ENCODE measurements around the gene PLD1. TPM values are rescaled to one million over a fixed set of nuclear protein-coding genes. Genes with fewer than 3 reads are reported as not detected.

Gene PLD1
- total and polyA plus RNA-seq, 2 of the 8 experiments (the other 6 are each of a cell fraction or from before 2014, with no cell fraction given): 1.2 to 2.6 TPM

GRCh38 chr3:171822431-171823106 lies 12.3 kb upstream of the PLD1 start:
- Histone ChIP-seq H3K9ac (replicated peaks in 1 of 4; ENCODE audit: extremely low read depth in 1 of 4, low read depth in 3 of 4, low read length in 3 of 4) (no peak overlapping the region), H3K79me1 (ENCODE audit: low read depth, low read length) (no peaks in the 10 kb centered on the region), H3K27me3 (replicated peaks in 1 of 4; ENCODE audit: control insufficient read depth in 3 of 4, extremely low read depth in 1 of 4, insufficient read depth in 3 of 4, low read length in 3 of 4) (no peaks in the 10 kb centered on the region), H2BK20ac (ENCODE audit: low read length) (no peak overlapping the region), H4K91ac (replicated peaks; ENCODE audit: insufficient read length, low read length) (no peak overlapping the region), H3K56ac (replicated peaks; ENCODE audit: insufficient read length, low read depth, low read length) (no peak overlapping the region), H2BK5ac (ENCODE audit: low read depth, low read length) (no peak overlapping the region), H3K23me2 (ENCODE audit: low read depth, low read length) (no peaks in the 10 kb centered on the region), H4K5ac (ENCODE audit: insufficient read length, low read depth, low read length) (no peak overlapping the region), H3K14ac (ENCODE audit: insufficient read length) (no peak overlapping the region), H3K27ac (ENCODE audit: low read depth, low read length) (no peak overlapping the region), H2BK12ac (ENCODE audit: low read depth, low read length) (no peak overlapping the region), H4K8ac (ENCODE audit: extremely low read depth, insufficient read depth, low read length) (no peak overlapping the region), H3K23ac (ENCODE audit: insufficient read length) (no peak overlapping the region), H3K18ac (ENCODE audit: extremely low read depth, low read length) (no peak overlapping the region), H4K20me1 (replicated peaks in 1 of 2; ENCODE audit: control insufficient read depth in 1 of 2, insufficient read depth in 2 of 2, low read length in 2 of 2) (no peaks in the 10 kb centered on the region), H2AFZ (ENCODE audit: low read length) (no peak overlapping the region), H2AK5ac (ENCODE audit: low read depth, low read length) (no peak overlapping the region), H2BK15ac (ENCODE audit: low read length) (0 out of 2 replicates have a peak overlapping the region, but pooled peaks have one; percentile 13), H3K36me3 (ENCODE audit: control insufficient read depth in 2 of 4, insufficient read depth in 4 of 4, low read length in 3 of 4) (no peaks in the 10 kb centered on the region), H3K4me1 (replicated peaks in 1 of 4; ENCODE audit: control insufficient read depth in 3 of 4, insufficient read depth in 4 of 4, low read length in 3 of 4) (peaks cover 2 to 8% (median 4%) of the 10 kb centered on the region in 4 experiments; a peak in 4 of 7 replicates), H3K9me3 (ENCODE audit: insufficient read depth in 2 of 2, low read depth in 1 of 2, low read length in 1 of 2) (no peaks in the 10 kb centered on the region), H3K79me2 (ENCODE audit: control insufficient read depth in 1 of 2, insufficient read depth in 2 of 2, low read length in 2 of 2) (no peaks in the 10 kb centered on the region), H3K4ac (replicated peaks; ENCODE audit: insufficient read length, low read depth, low read length) (no peak overlapping the region), H3K4me2 (ENCODE audit: insufficient read depth in 1 of 2, low read depth in 2 of 2, low read length in 2 of 2) (no peak overlapping the region), H2BK120ac (replicated peaks; ENCODE audit: low read depth, low read length) (no peak overlapping the region), H3K4me3 (ENCODE audit: extremely low read depth in 1 of 4, insufficient read depth in 2 of 4, low read depth in 3 of 4, low read length in 4 of 4) (no peak overlapping the region)
- FAIRE-seq (no peak), DNase-seq (ENCODE audit: low read depth in 1 of 2, low spot score in 2 of 2) (no peak)
- ChIA-PET POLR2A (ENCODE audit: partially characterized antibody) (interaction anchor here (1.9 kb wide), 1 partner anchor 12 kb away, joined by 4 read pairs; the partner anchor contains the start of gene PLD1), CTCF (ENCODE audit: partially characterized antibody) (interaction anchor here (0.6 to 1.5 kb wide), 6 partner anchors 11 to 844 kb away, joined by 3 to 5 read pairs (median 4); no protein-coding TSS in a partner anchor)
- TF ChIP-seq TAF7 (optimal IDR thresholded peaks at IDR 0.05; ENCODE audit: borderline replicate concordance, low read depth, low read length) (no peak), BCL11A (IDR thresholded peaks at IDR 0.05; ENCODE audit: low read depth in 2 of 2, low read length in 2 of 2) (no peak), POLR2A (IDR thresholded peaks at IDR 0.05; ENCODE audit: control extremely low read depth in 1 of 2, low read depth in 2 of 2, low read length in 2 of 2) (no peak)
- 80% methylated on average over 4 of the region's 4 CpGs; no CpG with 5 or more reads in 1 of the 2 experiments for WGBS, 2 experiments (ENCODE audit: extremely low coverage in 1 of 2, insufficient coverage in 1 of 2, insufficient read length in 1 of 2, insufficient replicate concordance in 2 of 2, low coverage in 1 of 2, low lambda C conversion rate in 2 of 2, missing lambda C conversion rate in 1 of 2)

All from H1 (cell line).